ENCODE measurements around the gene INTU.

Gene INTU

DNA sequence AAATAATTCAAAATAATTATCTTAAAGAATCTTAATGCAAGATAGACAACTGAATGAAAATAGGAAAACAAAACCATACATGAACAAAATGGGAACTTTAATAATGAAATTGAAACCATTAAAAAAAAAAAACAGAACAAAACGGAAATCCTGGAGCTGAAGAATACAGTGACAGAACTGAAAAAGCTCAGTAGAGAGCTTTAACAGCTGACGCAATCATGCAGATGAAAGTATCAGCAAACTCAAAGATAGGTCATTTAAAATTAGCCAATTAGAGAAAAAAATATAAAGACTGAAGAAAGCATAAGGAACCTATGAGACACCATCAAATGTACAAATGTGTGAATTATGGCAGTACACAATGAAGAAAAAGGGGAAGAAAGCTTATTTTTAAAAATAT, 116.2 kb downstream of the INTU start:
- DNase-seq (ENCODE audit: low read depth): no peak

DNA sequence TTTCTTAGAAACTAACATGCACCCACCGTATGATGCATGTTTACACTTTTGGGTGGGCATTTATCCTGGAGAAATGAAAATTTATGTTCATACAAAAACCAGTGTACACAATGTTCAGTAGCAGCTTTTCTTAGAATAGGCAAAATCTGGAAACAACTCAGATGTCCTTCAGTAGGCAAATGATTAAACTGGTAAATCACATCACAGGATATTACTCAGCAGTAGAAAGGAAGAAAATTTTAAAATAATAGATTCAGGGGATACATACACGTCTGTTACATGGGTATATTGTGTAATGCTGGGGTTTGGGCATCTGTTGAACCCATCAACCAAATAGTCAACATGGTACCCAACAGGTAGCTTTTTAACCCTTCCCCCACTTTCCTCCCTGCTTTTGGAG, 124.1 kb downstream of the INTU start:
- no peak for DNase-seq (ENCODE audit: low read depth)

GRCh38 chr4:127759228-127759820, 126.6 kb downstream of the INTU start:
- no peak for DNase-seq (ENCODE audit: low read depth)

DNA sequence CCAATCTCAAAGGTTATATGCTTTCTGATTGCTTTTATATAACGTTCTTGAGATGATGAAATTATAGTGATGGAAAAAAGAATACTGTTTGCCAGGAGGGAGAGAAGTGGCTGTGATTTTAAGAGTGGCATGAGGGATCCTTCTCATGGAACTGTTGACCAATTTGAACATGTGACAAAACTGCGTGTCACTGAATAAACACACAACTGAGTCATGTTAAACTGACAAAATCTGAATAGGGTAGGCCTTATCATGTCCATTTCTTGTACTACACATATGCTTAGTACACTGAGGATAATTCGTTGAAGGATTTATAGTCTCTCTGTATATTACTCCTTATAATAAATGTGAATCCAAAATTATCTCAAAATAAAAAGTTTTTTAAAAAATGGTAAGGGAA, 127.1 kb downstream of the INTU start:
- no peak for DNase-seq (ENCODE audit: low read depth)

DNA sequence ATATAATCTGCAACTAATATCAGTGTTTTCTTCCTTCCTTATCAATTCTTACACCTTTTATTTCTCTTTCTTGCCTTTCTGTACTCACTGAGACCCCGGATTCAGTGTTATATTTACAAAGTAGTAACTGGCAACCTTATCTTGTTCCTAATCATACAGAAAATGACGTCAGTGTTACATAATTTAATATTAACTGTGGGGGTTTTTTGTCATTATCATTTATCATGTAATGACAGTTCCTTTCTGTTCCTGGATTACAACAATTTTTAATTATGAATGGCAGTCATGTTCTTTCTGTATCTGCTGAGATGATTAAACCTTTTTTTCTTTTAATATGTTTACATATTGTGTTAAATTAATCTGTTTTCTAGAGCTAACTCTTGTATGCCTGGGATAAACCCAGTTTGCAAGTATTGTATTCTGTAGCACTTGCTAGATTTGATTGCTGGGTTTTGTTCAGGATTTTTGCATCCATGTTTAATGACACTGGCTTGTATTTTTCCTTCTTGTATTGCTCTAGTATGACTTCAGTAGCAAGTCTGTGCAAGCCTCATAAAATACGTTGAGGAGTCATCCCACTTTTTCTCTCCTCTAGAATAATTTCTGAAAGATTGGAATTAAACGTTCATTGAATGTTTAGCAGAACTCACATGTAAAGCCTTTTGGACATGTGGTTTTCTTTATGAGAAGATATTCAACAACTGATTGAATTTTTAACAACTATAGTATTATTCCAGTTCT, 138.9 kb downstream of the INTU start:
- no peak for DNase-seq (ENCODE audit: low read depth)

GRCh38 chr4:127772769-127773671, 140.3 kb downstream of the INTU start:
- no peak for DNase-seq (ENCODE audit: low read depth)

GRCh38 chr4:127775843-127776242, 143.1 kb downstream of the INTU start:
- DNase-seq (ENCODE audit: low read depth): no peak
